Left ventricle myocardium inferior (tissue), 1 donor: ENCODE measurements around the gene KCTD13. TPM values are rescaled to one million over a fixed set of nuclear protein-coding genes. Genes with fewer than 3 reads are reported as not detected.
A peak's percentile ranks its signal among the peaks of the same experiment; 100 is the strongest.

Experiments
- DNase-seq: peaks from one replicate; pipeline ENCODE4 v3.0.0-alpha.2; 2020
- H3K27ac ChIP-seq: fragments of 200-600 bp; replicated peaks from 2 replicates; pipeline ENCODE4 v1.8.0; 2021
- H3K27me3 ChIP-seq: fragments of 200-600 bp; 2 replicates; pipeline ENCODE4 v1.8.0; 2021; ENCODE audit warnings: low read depth
- H3K36me3 ChIP-seq: fragments of 200-600 bp; 2 replicates; pipeline ENCODE4 v1.8.0; 2021
- H3K4me1 ChIP-seq: fragments of 200-600 bp; 2 replicates; pipeline ENCODE4 v1.8.0; 2021
- H3K4me3 ChIP-seq: fragments of 200-600 bp; 2 replicates; pipeline ENCODE4 v1.8.0; 2021; ENCODE audit warnings: mild to moderate bottlenecking, moderate library complexity
- H3K9me3 ChIP-seq: fragments of 200-600 bp; replicated peaks from 2 replicates; pipeline ENCODE4 v1.8.0; 2021
- intact Hi-C: fragments of 100-400 bp; cut with micrococcal nuclease; formaldehyde crosslinking; loops from one replicate; pipeline ENCODE4 v1.11.0; 2022
- total RNA-seq: library from RNA; stranded (reverse); fragmentation: NEBNext Ultra II Directional; extraction: Animal tissue kit (Norgen Biotek cat#: 25700); gene quantifications from one replicate; pipeline ENCODE4 v1.2.1, GENCODE V29; 2021
- TF ChIP-seq, protein P1 (sequence below): fragments of 200-600 bp; IDR thresholded peaks from 2 replicates; pipeline ENCODE4 v1.8.0; 2021; ENCODE audit warnings: antibody characterized with exemption, mild to moderate bottlenecking, borderline replicate concordance
- donor health status: DM: no; HTN: yes; CAD: no; lungs with severe emphysema.

KCTD13 gene
- total RNA-seq, 1 donor from 2014 or later = 9.2 TPM

DNA sequence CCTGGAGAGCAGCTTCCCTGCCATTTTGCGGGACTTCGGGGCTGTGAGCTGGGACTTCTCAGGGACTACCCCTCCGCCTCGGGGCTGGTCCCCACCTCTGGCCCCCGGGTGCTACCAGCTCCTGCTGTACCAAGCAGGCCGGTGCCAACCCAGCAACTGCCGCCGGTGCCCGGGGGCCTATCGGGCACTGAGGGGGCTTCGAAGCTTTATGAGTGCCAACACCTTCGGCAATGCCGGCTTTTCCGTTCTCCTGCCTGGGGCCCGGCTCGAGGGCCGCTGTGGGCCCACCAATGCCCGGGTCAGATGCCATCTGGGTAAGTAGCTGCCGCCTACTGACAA, 24.4 kb downstream of the KCTD13 start:
- no peaks in the 10 kb centered on the region for H3K36me3 ChIP-seq
- intact Hi-C loops = no loop called here
- TF ChIP-seq, protein P1, sequence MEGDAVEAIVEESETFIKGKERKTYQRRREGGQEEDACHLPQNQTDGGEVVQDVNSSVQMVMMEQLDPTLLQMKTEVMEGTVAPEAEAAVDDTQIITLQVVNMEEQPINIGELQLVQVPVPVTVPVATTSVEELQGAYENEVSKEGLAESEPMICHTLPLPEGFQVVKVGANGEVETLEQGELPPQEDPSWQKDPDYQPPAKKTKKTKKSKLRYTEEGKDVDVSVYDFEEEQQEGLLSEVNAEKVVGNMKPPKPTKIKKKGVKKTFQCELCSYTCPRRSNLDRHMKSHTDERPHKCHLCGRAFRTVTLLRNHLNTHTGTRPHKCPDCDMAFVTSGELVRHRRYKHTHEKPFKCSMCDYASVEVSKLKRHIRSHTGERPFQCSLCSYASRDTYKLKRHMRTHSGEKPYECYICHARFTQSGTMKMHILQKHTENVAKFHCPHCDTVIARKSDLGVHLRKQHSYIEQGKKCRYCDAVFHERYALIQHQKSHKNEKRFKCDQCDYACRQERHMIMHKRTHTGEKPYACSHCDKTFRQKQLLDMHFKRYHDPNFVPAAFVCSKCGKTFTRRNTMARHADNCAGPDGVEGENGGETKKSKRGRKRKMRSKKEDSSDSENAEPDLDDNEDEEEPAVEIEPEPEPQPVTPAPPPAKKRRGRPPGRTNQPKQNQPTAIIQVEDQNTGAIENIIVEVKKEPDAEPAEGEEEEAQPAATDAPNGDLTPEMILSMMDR = no peak

DNA sequence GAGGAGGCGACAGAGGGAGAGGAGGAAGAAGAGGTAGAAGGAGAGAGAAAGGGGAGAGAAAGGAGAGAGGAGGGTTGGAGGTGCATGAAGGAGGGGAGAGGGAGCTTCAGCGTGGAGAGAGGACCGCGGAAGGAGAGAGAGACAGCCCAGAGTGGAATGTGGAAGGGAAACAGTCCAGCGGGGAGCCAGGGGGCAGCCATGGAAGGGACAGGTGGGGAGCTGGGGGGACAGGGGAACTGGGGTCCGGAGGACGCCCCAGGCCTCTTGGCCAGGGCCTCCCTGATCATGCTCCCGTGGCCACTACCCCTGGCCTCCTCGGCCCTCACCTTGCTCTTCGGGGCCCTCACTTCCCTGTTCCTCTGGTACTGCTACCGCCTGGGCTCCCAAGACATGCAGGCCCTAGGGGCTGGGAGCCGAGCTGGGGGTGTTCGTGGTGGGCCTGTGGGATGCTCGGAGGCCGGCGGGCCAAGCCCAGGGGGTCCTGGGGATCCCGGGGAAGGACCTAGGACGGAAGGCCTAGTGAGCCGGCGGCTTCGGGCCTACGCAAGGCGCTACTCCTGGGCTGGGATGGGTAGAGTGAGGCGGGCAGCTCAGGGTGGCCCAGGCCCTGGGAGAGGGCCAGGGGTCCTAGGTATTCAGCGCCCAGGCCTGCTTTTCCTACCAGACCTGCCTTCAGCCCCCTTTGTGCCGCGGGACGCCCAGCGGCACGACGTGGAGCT, 25.0 kb downstream of the KCTD13 start:
- TF ChIP-seq, protein P1 = no peak
- no peaks in the 10 kb centered on the region for H3K9me3 ChIP-seq
- intact Hi-C loops = no loop called here

More for the DNA sequence above, 24.4 kb downstream of the KCTD13 start:
- DNase-seq = no peak
- Histone ChIP-seq H3K4me3 (no peak overlapping the region), H3K4me1 (peaks cover 16% of the 10 kb centered on the region), H3K27ac (no peak overlapping the region), H3K9me3 (no peaks in the 10 kb centered on the region), H3K27me3 (peaks cover 54% of the 10 kb centered on the region)

DNA sequence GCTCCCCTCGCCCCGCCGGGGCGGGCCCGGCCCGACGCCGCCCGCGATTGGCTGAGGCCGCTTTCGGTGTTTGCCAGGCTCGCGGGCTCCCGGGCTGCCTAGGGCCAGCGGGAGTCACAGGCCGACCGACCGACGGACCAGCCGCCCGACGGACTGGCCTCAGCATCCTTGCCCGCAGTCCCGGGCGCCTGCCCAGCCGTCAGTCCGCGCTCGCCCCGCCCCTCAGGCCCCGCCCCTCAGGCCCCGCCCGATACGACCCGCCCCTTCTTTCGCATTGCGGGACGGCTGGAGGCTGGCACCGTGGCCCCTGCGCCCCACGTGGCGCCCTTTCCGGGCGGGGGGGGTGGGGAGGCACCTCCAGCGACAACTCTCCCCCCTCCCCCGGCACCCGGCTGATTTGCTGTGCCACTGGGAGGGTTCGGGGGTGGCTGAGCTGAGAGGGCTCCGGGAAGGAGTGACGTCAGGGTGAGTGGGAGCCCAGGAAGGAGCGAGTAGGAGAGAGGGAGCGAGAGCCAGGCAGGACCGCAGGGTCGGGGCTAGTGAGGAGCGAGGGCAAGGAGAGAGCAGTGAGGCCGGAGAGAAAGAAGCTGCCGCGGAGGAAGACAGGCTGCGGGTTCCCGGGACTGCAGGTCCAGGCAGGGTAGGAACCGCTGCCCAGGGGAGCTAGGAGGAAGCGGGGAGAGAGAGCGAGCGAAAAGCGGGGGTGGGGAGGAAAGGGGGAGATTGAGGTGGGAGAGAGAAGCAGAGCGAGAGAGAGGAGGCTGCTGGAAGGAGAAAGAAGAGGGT, 25.7 kb downstream of the KCTD13 start, which contains the start of gene ASPHD1:
TSS of gene ASPHD1 (plus strand) at position 387 of the 786 bp plus-strand sequence. CDS start 484 bp downstream, outside the sequence.
- Histone ChIP-seq H3K9me3 (no peaks in the 10 kb centered on the region), H3K36me3 (no peaks in the 10 kb centered on the region), H3K27me3 (peaks cover 67% of the 10 kb centered on the region), H3K27ac (no peak within 1 kb of the TSS), H3K4me1 (peaks cover 16% of the 10 kb centered on the region), H3K4me3 (peak within 1 kb of the TSS; percentile 75)
- intact Hi-C loops = no loop called here
- peak; percentile 71 for DNase-seq
- TF ChIP-seq, protein P1 = no peak

More for the DNA sequence above, 25.0 kb downstream of the KCTD13 start:
- Histone ChIP-seq H3K4me1 (peaks cover 16% of the 10 kb centered on the region), H3K27me3 (peaks cover 59% of the 10 kb centered on the region), H3K27ac (no peak overlapping the region), H3K4me3 (peak overlapping the region; percentile 75), H3K36me3 (no peaks in the 10 kb centered on the region)
- DNase-seq = no peak

DNA sequence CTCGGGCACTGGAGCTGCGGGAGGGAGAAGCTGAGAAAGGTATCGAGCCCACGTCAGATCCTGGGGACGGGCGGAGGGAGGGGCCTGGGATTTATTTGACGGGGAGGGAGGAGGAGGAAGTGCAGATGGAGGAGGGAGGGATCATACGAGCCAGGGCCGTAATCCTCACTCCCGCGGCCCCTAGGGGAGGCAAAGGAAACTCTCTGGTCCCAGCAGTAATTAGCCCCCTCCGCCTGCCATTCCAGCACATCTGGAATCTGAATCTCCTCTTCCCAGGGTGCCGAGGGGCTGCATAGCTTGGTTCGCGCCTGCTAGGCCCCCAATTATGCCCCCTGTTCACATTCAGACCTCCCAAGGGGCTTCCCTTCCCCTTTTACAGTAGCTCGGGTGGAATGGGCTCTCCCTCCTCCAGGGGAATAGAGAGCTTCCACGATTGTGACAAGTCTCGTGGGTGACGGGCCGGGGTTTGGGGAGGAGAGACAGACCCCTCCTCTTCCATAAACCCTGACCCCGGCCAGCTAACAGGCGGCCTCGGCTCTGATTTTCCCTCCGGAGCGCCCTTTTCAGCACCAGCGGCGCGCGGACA, 26.4 kb downstream of the KCTD13 start, which contains the start of gene SEZ6L2:
TSS of gene SEZ6L2 (minus strand) at position 35 of the 586 bp plus-strand sequence. CDS start 531 bp downstream, outside the sequence.
- TF ChIP-seq, protein P1 = no peak
- Histone ChIP-seq H3K36me3 (no peaks in the 10 kb centered on the region), H3K4me1 (peaks cover 16% of the 10 kb centered on the region), H3K27me3 (peaks cover 67% of the 10 kb centered on the region), H3K4me3 (peak within 1 kb of the TSS; percentile 75), H3K27ac (no peak within 1 kb of the TSS), H3K9me3 (no peaks in the 10 kb centered on the region)
- intact Hi-C loops = no loop called here
- peak; percentile 31 for DNase-seq

DNA sequence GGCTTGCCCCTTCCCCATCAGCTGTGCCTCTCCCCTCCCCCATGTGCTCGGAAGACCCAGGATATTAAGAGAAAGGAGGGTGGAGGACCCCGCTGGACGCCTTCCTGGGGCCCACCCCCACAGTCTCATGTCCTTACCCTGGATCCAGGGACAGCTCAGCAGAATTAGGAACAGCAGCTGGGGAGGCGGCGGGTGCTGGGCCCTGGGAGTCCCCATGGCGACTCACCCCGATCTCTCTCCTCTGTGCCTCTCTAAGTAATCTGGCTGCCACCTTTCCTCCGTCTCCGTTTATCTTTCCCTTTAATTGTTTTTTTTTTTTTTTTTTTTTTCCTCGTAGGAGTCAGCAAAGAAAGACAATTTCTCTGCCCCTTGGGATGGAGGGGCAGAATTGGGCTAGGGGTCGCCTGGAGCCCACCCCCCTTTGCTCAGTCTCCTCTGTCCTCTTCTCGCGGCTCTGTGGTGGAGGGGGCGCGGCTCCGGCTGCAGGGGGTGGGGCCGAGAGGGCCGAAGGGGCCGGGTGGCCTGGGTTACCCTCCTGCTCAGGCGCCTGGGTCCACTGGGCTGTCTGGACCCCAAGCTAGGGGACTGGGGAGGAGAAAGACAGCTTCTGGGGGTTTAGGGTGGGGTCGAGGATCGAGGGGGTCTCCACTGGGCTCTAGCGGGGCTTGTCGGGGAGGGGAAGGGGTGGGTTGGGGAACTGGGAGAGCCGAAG, 27.1 kb downstream of the KCTD13 start:
- intact Hi-C loops = no loop called here
- no peak overlapping the region for H3K27ac ChIP-seq
- H3K4me3 ChIP-seq = peak overlapping the region; percentile 75

More for the DNA sequence above, 27.1 kb downstream of the KCTD13 start:
- TF ChIP-seq, protein P1 = no peak
- Histone ChIP-seq H3K36me3 (no peaks in the 10 kb centered on the region), H3K4me1 (peaks cover 16% of the 10 kb centered on the region), H3K9me3 (no peaks in the 10 kb centered on the region), H3K27me3 (peaks cover 67% of the 10 kb centered on the region)
- no peak for DNase-seq
